CD14-positive monocyte (primary cell): ENCODE data around the gene EBI3. TPM values are rescaled to one million over a fixed set of nuclear protein-coding genes. Genes with fewer than 3 reads are reported as not detected.

Experiments used
- DNase-seq, 3 donors: peaks; one replicate each; pipeline ENCODE4 v3.0.0-alpha.2; 2011 to 2022
- H2AFZ ChIP-seq: 2 replicates; pipeline ENCODE4 v1.6.0; 2012; ENCODE audit warnings: mild to moderate bottlenecking, low read depth, low read length, inconsistent platforms; ENCODE audit not compliant: insufficient read depth, poor library complexity, severe bottlenecking
- H3K27ac ChIP-seq, 2 donors: 1 replicate in 1 of 2; 2 replicates in 1 of 2; pipeline ENCODE4 v1.5.1; 2012 to 2013; ENCODE audit warnings: low read length in 2 of 2, control low read depth in 1 of 2, inconsistent platforms in 1 of 2, low read depth in 1 of 2, mild to moderate bottlenecking in 1 of 2
- H3K27me3 ChIP-seq, 2 donors: one replicate each; pipeline versions ENCODE4 v1.6.0 to v1.6.1; 2011 to 2013; ENCODE audit warnings: low read length in 2 of 2; ENCODE audit not compliant: control insufficient read depth in 2 of 2, insufficient read depth in 2 of 2
- H3K36me3 ChIP-seq, 2 donors: replicated peaks in 1 of 2; 1 replicate in 1 of 2; 2 replicates in 1 of 2; pipeline versions ENCODE4 v1.5.1 to v1.6.1; 2012 to 2013; ENCODE audit warnings: low read length in 2 of 2, control low read depth in 1 of 2, inconsistent platforms in 1 of 2, mild to moderate bottlenecking in 1 of 2; ENCODE audit not compliant: insufficient read depth in 2 of 2, control insufficient read depth in 1 of 2
- H3K4me1 ChIP-seq, 2 donors: 1 replicate in 1 of 2; 2 replicates in 1 of 2; pipeline versions ENCODE4 v1.5.1 to v1.6.1; 2012 to 2013; ENCODE audit warnings: low read length in 2 of 2, control low read depth in 1 of 2, inconsistent platforms in 1 of 2, mild to moderate bottlenecking in 1 of 2, moderate library complexity in 1 of 2; ENCODE audit not compliant: insufficient read depth in 2 of 2, control insufficient read depth in 1 of 2
- H3K4me2 ChIP-seq: replicated peaks from 2 replicates; pipeline ENCODE3; 2012; ENCODE audit warnings: low read length, moderate library complexity, mild to moderate bottlenecking; ENCODE audit not compliant: poor library complexity, severe bottlenecking; ENCODE audit errors: extremely low read depth
- H3K4me3 ChIP-seq, 3 experiments: fragments of 200-600 bp in 1 of 3; sonication (generic) in 1 of 3; replicated peaks in 1 of 3; 1 replicate in 2 of 3; 2 replicates in 1 of 3; pipeline ENCODE4 v1.5.1; 2011 to 2013; ENCODE audit warnings: low read length in 3 of 3, mild to moderate bottlenecking in 3 of 3, control low read depth in 2 of 3, low read depth in 2 of 3, inconsistent platforms in 1 of 3, moderate library complexity in 1 of 3
- H3K79me2 ChIP-seq: 2 replicates; pipeline ENCODE4 v1.6.0; 2012; ENCODE audit warnings: mild to moderate bottlenecking, control low read depth, inconsistent platforms, low read length, moderate library complexity; ENCODE audit not compliant: insufficient read depth
- H3K9ac ChIP-seq: 2 replicates; pipeline ENCODE4 v1.6.0; 2017; ENCODE audit warnings: low read length, mild to moderate bottlenecking; ENCODE audit not compliant: insufficient read depth, poor library complexity, severe bottlenecking
- H3K9me3 ChIP-seq, 2 donors: replicated peaks in 1 of 2; 1 replicate in 1 of 2; 2 replicates in 1 of 2; pipeline versions ENCODE4 v1.5.1 to v1.6.1; 2012 to 2013; ENCODE audit warnings: low read length in 2 of 2, control low read depth in 1 of 2; ENCODE audit not compliant: control insufficient read depth in 1 of 2, insufficient read depth in 1 of 2
- H4K20me1 ChIP-seq: 2 replicates; pipeline ENCODE4 v1.6.0; 2012; ENCODE audit warnings: mild to moderate bottlenecking, low read length, control low read depth, moderate library complexity; ENCODE audit not compliant: insufficient read depth
- H3K27ac Mint-ChIP-seq, 7 donors: one replicate each; pipeline ENCODE4 v1.8.0; 2020; ENCODE audit warnings: mild to moderate bottlenecking in 7 of 7, mixed read lengths in 7 of 7, moderate library complexity in 6 of 7, inconsistent platforms in 2 of 7
- H3K27me3 Mint-ChIP-seq, 3 donors: one replicate each; pipeline ENCODE4 v1.8.0; 2021 to 2022; ENCODE audit warnings: low read depth in 3 of 3, mild to moderate bottlenecking in 3 of 3, mixed read lengths in 3 of 3, moderate library complexity in 3 of 3, inconsistent platforms in 1 of 3
- H3K36me3 Mint-ChIP-seq, 2 donors: one replicate each; pipeline ENCODE4 v1.8.0; 2020; ENCODE audit warnings: mixed read lengths in 2 of 2, inconsistent platforms in 1 of 2, mild to moderate bottlenecking in 1 of 2
- H3K4me1 Mint-ChIP-seq: one replicate; pipeline ENCODE4 v1.8.0; 2020; ENCODE audit warnings: mild to moderate bottlenecking, mixed read lengths
- H3K4me3 Mint-ChIP-seq, 2 donors: one replicate each; pipeline ENCODE4 v1.8.0; 2020; ENCODE audit warnings: mild to moderate bottlenecking in 2 of 2, mixed read lengths in 2 of 2, moderate library complexity in 1 of 2
- H3K9me3 Mint-ChIP-seq, 7 donors: one replicate each; pipeline ENCODE4 v1.8.0; 2020 to 2022; ENCODE audit warnings: mixed read lengths in 7 of 7, mild to moderate bottlenecking in 6 of 7, moderate library complexity in 6 of 7, inconsistent platforms in 2 of 7
- WGBS: methylation state at CpG from one replicate; pipeline ENCODE4 v1.1.5; 2013; ENCODE audit warnings: missing lambda C conversion rate; ENCODE audit not compliant: insufficient coverage; 5-methylcytosine and 5-hydroxymethylcytosine counted together
- intact Hi-C, 2 donors: fragments of 100-400 bp; cut with micrococcal nuclease; formaldehyde crosslinking; loops; one replicate each; pipeline versions ENCODE4 v1.15.0 to v1.15.1; 2023
- polyA plus RNA-seq, 3 donors: library from polyadenylated mRNA; depleted of rRNA in 1 of 3; unstranded in 2 of 3; stranded (reverse) in 1 of 3; fragments of 300-500 nt in 2 of 3; fragments of >200 nt in 1 of 3; fragmentation: Illumina TruSeq in 2 of 3; gene quantifications; 1 replicate in 2 of 3; 2 replicates in 1 of 3; pipeline ENCODE4 v1.2.3, GENCODE V29; 2012 to 2021
- TF ChIP-seq, protein P1 (sequence below): fragments of 200-600 bp; IDR thresholded peaks from one replicate; pipeline ENCODE4 v1.8.0; 2022; ENCODE audit warnings: antibody characterized with exemption, mild to moderate bottlenecking

EBI3 gene
- polyA plus RNA-seq, 3 donors = 0.14 to 0.40 TPM; not detected in 1

- Histone ChIP-seq H3K79me2 (no peaks in the 10 kb centered on the region), H3K27ac (no peak overlapping the region), H3K9me3 (no peaks in the 10 kb centered on the region), H3K27me3 (peaks cover 0 to 18% of the 10 kb centered on the region in 2 donors), H2AFZ (no peak overlapping the region), H3K4me1 (peaks cover 0 to 6% of the 10 kb centered on the region in 2 donors), H3K9ac (no peak overlapping the region), H3K36me3 (no peaks in the 10 kb centered on the region), H4K20me1 (no peaks in the 10 kb centered on the region), H3K4me2 (no peak overlapping the region), H3K4me3 (no peak overlapping the region)
- Mint-ChIP-seq H3K36me3 (no peaks in the 10 kb centered on the region), H3K27me3 (peaks cover 4 to 8% (median 6%) of the 10 kb centered on the region in 3 donors), H3K4me3 (no peak overlapping the region), H3K4me1 (peaks cover 7% of the 10 kb centered on the region), H3K27ac (no peak overlapping the region), H3K9me3 (no peaks in the 10 kb centered on the region)
- TF ChIP-seq, protein P1, sequence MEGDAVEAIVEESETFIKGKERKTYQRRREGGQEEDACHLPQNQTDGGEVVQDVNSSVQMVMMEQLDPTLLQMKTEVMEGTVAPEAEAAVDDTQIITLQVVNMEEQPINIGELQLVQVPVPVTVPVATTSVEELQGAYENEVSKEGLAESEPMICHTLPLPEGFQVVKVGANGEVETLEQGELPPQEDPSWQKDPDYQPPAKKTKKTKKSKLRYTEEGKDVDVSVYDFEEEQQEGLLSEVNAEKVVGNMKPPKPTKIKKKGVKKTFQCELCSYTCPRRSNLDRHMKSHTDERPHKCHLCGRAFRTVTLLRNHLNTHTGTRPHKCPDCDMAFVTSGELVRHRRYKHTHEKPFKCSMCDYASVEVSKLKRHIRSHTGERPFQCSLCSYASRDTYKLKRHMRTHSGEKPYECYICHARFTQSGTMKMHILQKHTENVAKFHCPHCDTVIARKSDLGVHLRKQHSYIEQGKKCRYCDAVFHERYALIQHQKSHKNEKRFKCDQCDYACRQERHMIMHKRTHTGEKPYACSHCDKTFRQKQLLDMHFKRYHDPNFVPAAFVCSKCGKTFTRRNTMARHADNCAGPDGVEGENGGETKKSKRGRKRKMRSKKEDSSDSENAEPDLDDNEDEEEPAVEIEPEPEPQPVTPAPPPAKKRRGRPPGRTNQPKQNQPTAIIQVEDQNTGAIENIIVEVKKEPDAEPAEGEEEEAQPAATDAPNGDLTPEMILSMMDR = no peak
- intact Hi-C loops = no loop called here
- 86% methylated on average over 4 of the region's 8 CpGs for WGBS
- no peak for DNase-seq
Measured at GRCh38 chr19:4225885-4226284, 3.4 kb upstream of the EBI3 start.

GRCh38 chr19:4227771-4228170 is 1.6 kb upstream of the EBI3 start:
- TF ChIP-seq, protein P1 = no peak
- H3K36me3 ChIP-seq = no peaks in the 10 kb centered on the region
- Mint-ChIP-seq H3K4me3 (no peak overlapping the region), H3K4me1 (peaks cover 7% of the 10 kb centered on the region), H3K9me3 (no peaks in the 10 kb centered on the region), H3K27ac (no peak overlapping the region), H3K27me3 (peaks cover 4 to 10% (median 8%) of the 10 kb centered on the region in 3 donors), H3K36me3 (no peaks in the 10 kb centered on the region)
- peaks cover 0 to 18% of the 10 kb centered on the region in 2 donors for H3K27me3 ChIP-seq
- H2AFZ ChIP-seq = no peak overlapping the region
- no peak overlapping the region for H3K4me3 ChIP-seq
- no peaks in the 10 kb centered on the region for H3K9me3 ChIP-seq
- H3K9ac ChIP-seq = no peak overlapping the region
- H3K4me2 ChIP-seq = no peak overlapping the region
- intact Hi-C loops = no loop called here
- H3K4me1 ChIP-seq = peaks cover 0 to 6% of the 10 kb centered on the region in 2 donors
- no peaks in the 10 kb centered on the region for H3K79me2 ChIP-seq
- H3K27ac ChIP-seq = no peak overlapping the region
- no peaks in the 10 kb centered on the region for H4K20me1 ChIP-seq
- no peak for DNase-seq
